ENCODE results near the gene CHRNA5.
"Not testable (repeated sequence)": the region's sequence is repeated elsewhere in the genome, so short reads cannot be mapped to it uniquely, and the experiment has no call there.

Gene CHRNA5

GRCh38 chr15:78565951-78566774 lies 843 bp downstream of the CHRNA5 start:
- DNase-seq: peak; percentile 19

- no peak for DNase-seq
Measured at GRCh38 chr15:78567531-78567930, 2.2 kb downstream of the CHRNA5 start.

- DNase-seq: no peak
Measured at GRCh38 chr15:78570710-78571109, 5.4 kb downstream of the CHRNA5 start.

- no peak for DNase-seq
Measured at GRCh38 chr15:78571382-78571781, 6.1 kb downstream of the CHRNA5 start.

- DNase-seq: no peak
Measured at GRCh38 chr15:78573416-78573815, 8.1 kb downstream of the CHRNA5 start.

GRCh38 chr15:78574944-78575343 lies 9.6 kb downstream of the CHRNA5 start:
- DNase-seq: no peak

GRCh38 chr15:78597583-78597982 lies 32.3 kb downstream of the CHRNA5 start:
- DNase-seq: no peak

GRCh38 chr15:78598348-78598747 lies 33.0 kb downstream of the CHRNA5 start:
- DNase-seq: no peak

GRCh38 chr15:78599189-78599588 lies 33.9 kb downstream of the CHRNA5 start:
- DNase-seq: no peak

- DNase-seq: no peak
Measured at GRCh38 chr15:78603467-78603866, 38.1 kb downstream of the CHRNA5 start.

GRCh38 chr15:78604420-78604819 lies 39.1 kb downstream of the CHRNA5 start:
- no peak for DNase-seq

- DNase-seq: no peak
Measured at GRCh38 chr15:78605201-78605600, 39.9 kb downstream of the CHRNA5 start.

GRCh38 chr15:78605680-78606079 lies 40.4 kb downstream of the CHRNA5 start:
- no peak for DNase-seq

GRCh38 chr15:78609551-78609950 lies 44.2 kb downstream of the CHRNA5 start:
- DNase-seq: not testable (repeated sequence)

- DNase-seq: no peak
Measured at GRCh38 chr15:78614021-78614420, 48.7 kb downstream of the CHRNA5 start.

- no peak for DNase-seq
Measured at GRCh38 chr15:78615151-78615589, 49.9 kb downstream of the CHRNA5 start.

- no peak for DNase-seq
Measured at GRCh38 chr15:78616506-78616905, 51.2 kb downstream of the CHRNA5 start.

- DNase-seq: no peak
Measured at GRCh38 chr15:78617076-78617475, 51.8 kb downstream of the CHRNA5 start.

- no peak for DNase-seq
Measured at GRCh38 chr15:78617516-78617915, 52.2 kb downstream of the CHRNA5 start.

GRCh38 chr15:78618064-78618463 lies 52.7 kb downstream of the CHRNA5 start:
- no peak for DNase-seq

- DNase-seq: peak; percentile 64
Measured at GRCh38 chr15:78618490-78618934, 53.2 kb downstream of the CHRNA5 start.

- no peak for DNase-seq
Measured at GRCh38 chr15:78619022-78619950, 54.0 kb downstream of the CHRNA5 start.

- DNase-seq: peak; percentile 35
Measured at GRCh38 chr15:78620021-78620526, 54.8 kb downstream of the CHRNA5 start.

Data from NCI-H1694 treated with DMSO at 0.1 percent for 48 hours (cell line).